Lung (tissue), 12 donors: ENCODE results near the gene HIVEP1. TPM values are rescaled to one million over a fixed set of nuclear protein-coding genes. Genes with fewer than 3 reads are reported as not detected.

Experiments used
- ATAC-seq: fragments of 200-7000 bp; cut with Tn5 transposase; one replicate; pipeline ENCODE4 v1.9.1; 2020; ENCODE audit warnings: moderate number of reproducible peaks; ENCODE audit not compliant: insufficient read depth, low FRiP score
- DNase-seq, 3 donors: peaks; one replicate each; pipeline ENCODE4 v3.0.0-alpha.2; 2013 to 2017
- H3K27ac ChIP-seq, 2 donors: one replicate each; pipeline ENCODE4 v1.5.1; 2013; ENCODE audit warnings: mild to moderate bottlenecking in 2 of 2, moderate library complexity in 2 of 2, control low read depth in 1 of 2, inconsistent platforms in 1 of 2, low read depth in 1 of 2, low read length in 1 of 2
- H3K27me3 ChIP-seq, 3 donors: one replicate each; pipeline ENCODE4 v1.5.1; 2013; ENCODE audit warnings: low read length in 2 of 3; ENCODE audit not compliant: control insufficient read depth in 3 of 3, insufficient read depth in 3 of 3
- H3K36me3 ChIP-seq, 4 donors: one replicate each; pipeline ENCODE4 v1.5.1; 2013; ENCODE audit warnings: low read length in 4 of 4, mild to moderate bottlenecking in 1 of 4, moderate library complexity in 1 of 4; ENCODE audit not compliant: control insufficient read depth in 4 of 4, insufficient read depth in 4 of 4
- H3K4me1 ChIP-seq, 5 donors: one replicate each; pipeline ENCODE4 v1.5.1; 2013; ENCODE audit warnings: low read length in 5 of 5, mild to moderate bottlenecking in 2 of 5, moderate library complexity in 1 of 5; ENCODE audit not compliant: control insufficient read depth in 5 of 5, insufficient read depth in 5 of 5
- H3K4me3 ChIP-seq: one replicate; pipeline ENCODE4 v1.5.1; 2013; ENCODE audit warnings: mild to moderate bottlenecking, control low read depth, moderate library complexity
- H3K9ac ChIP-seq, 2 donors: one replicate each; pipeline ENCODE4 v1.5.1; 2013; ENCODE audit warnings: low read length in 2 of 2, control low read depth in 1 of 2; ENCODE audit not compliant: insufficient read depth in 1 of 2
- H3K9me3 ChIP-seq, 4 donors: one replicate each; pipeline ENCODE4 v1.5.1; 2013; ENCODE audit warnings: low read length in 3 of 4, mild to moderate bottlenecking in 1 of 4, moderate library complexity in 1 of 4; ENCODE audit not compliant: control insufficient read depth in 4 of 4, insufficient read depth in 3 of 4
- CTCF ChIP-seq: IDR thresholded peaks from 2 replicates; pipeline ENCODE4 v1.5.1; 2012; ENCODE audit warnings: mild to moderate bottlenecking; ENCODE audit errors: control extremely low read depth, extremely low read depth
- WGBS, 2 donors: extraction: QIAGEN DNeasy Blood & Tissue Kit; methylation state at CpG; one replicate each; pipeline ENCODE4 v1.1.7; 2013; 5-methylcytosine and 5-hydroxymethylcytosine counted together
- polyA plus RNA-seq, 2 donors: library from polyadenylated mRNA; stranded (reverse); fragments of 200-250 nt; gene quantifications; one replicate each; pipeline ENCODE4 v1.2.1, GENCODE V29; 2013
- total RNA-seq, 2 donors: library from RNA; depleted of rRNA in 1 of 2; stranded (reverse); fragments of >200 nt in 1 of 2; gene quantifications; one replicate each; pipeline ENCODE4 v1.2.1, GENCODE V29; 2014 to 2021
- donor health status: control.
- donor health status: control.
- donor health status: Bipolar disorder and iron deficiency.
- donor health status: healthy.
- donor health status: DM: yes; HTN: yes; CAD: no.

The HIVEP1 gene
- total and polyA plus RNA-seq, 4 donors = 3.1 to 49.6 (median 20.5) TPM

- DNase-seq = peak in 1 of 3 donors; percentile 11
- H3K27me3 ChIP-seq = no peaks in the 10 kb centered on the region
- H3K36me3 ChIP-seq = no peaks in the 10 kb centered on the region
- H3K27ac ChIP-seq = no peak overlapping the region
- no peaks in the 10 kb centered on the region for H3K9me3 ChIP-seq
- no peak overlapping the region for H3K4me3 ChIP-seq
- no peak for TF ChIP-seq CTCF
- no peak overlapping the region for H3K9ac ChIP-seq
- peaks cover 0 to 5% (median 2%) of the 10 kb centered on the region in 5 donors for H3K4me1 ChIP-seq
- ATAC-seq = no peak
These were observed 38.0 kb upstream of the HIVEP1 start for GRCh38 chr6:11974089-11974488.

- Histone ChIP-seq H3K9ac (no peak overlapping the region), H3K27ac (no peak overlapping the region), H3K36me3 (no peaks in the 10 kb centered on the region), H3K4me1 (peaks cover 0 to 5% (median 2%) of the 10 kb centered on the region in 5 donors), H3K4me3 (no peak overlapping the region), H3K9me3 (no peaks in the 10 kb centered on the region), H3K27me3 (no peaks in the 10 kb centered on the region)
- no peak for TF ChIP-seq CTCF
- no peak for ATAC-seq
- 49 to 72% methylated on average over 14 of the region's 14 CpGs for WGBS, 2 donors
- peak in 2 of 3 donors; percentile 13 to 36 for DNase-seq
These were observed 36.6 kb upstream of the HIVEP1 start for GRCh38 chr6:11975353-11975977.

GRCh38 chr6:11976489-11976888 is 35.6 kb upstream of the HIVEP1 start:
- H3K9ac ChIP-seq = no peak overlapping the region
- 80 to 90% methylated on average over 1 of the region's 1 CpG for WGBS, 2 donors
- no peaks in the 10 kb centered on the region for H3K9me3 ChIP-seq
- H3K36me3 ChIP-seq = no peaks in the 10 kb centered on the region
- TF ChIP-seq CTCF = no peak
- H3K27ac ChIP-seq = no peak overlapping the region
- DNase-seq (no peak), ATAC-seq (no peak)
- peaks cover 0 to 2% (median 0%) of the 10 kb centered on the region in 5 donors for H3K4me1 ChIP-seq
- no peaks in the 10 kb centered on the region for H3K27me3 ChIP-seq
- no peak overlapping the region for H3K4me3 ChIP-seq

- Histone ChIP-seq H3K9ac (no peak overlapping the region), H3K9me3 (no peaks in the 10 kb centered on the region), H3K36me3 (no peaks in the 10 kb centered on the region), H3K4me3 (no peak overlapping the region), H3K27ac (no peak overlapping the region), H3K27me3 (no peaks in the 10 kb centered on the region), H3K4me1 (peaks cover 0 to 2% (median 0%) of the 10 kb centered on the region in 5 donors)
- no peak for TF ChIP-seq CTCF
- DNase-seq (no peak), ATAC-seq (no peak)
- WGBS, 2 donors = 95 to 98% methylated on average over 5 of the region's 5 CpGs
These were observed 34.9 kb upstream of the HIVEP1 start for GRCh38 chr6:11977193-11977592.
